HL-60/S4 treated with phorbol 12-myristate 13-acetate at 8.2 ng/mL for 4 days and 3 days (cell line): ENCODE measurements around the gene SELL.
"Not testable (repeated sequence)": the region's sequence is repeated elsewhere in the genome, so short reads cannot be mapped to it uniquely, and the experiment has no call there.

Experiments
- in situ Hi-C: fragments of 300-500 bp; cut with MboI; formaldehyde crosslinking; loops from 2 replicates; pipeline ENCODE4 v1.15.0; 2022; ENCODE audit warnings: low sequenced_read_pairs

The SELL gene

GRCh38 chr1:169670244-169670643, 41.2 kb downstream of the SELL start:
- in situ Hi-C loops = not testable (repeated sequence)

- in situ Hi-C loops = not testable (repeated sequence)
These were observed 43.5 kb downstream of the SELL start for GRCh38 chr1:169667699-169668596.

GRCh38 chr1:169667227-169667639, 44.2 kb downstream of the SELL start:
- in situ Hi-C loops = not testable (repeated sequence)

GRCh38 chr1:169662680-169663079, 48.7 kb downstream of the SELL start:
- in situ Hi-C loops = not testable (repeated sequence)

GRCh38 chr1:169661066-169661465, 50.4 kb downstream of the SELL start:
- in situ Hi-C loops = not testable (repeated sequence)

- in situ Hi-C loops = not testable (repeated sequence)
These were observed 52.6 kb downstream of the SELL start for GRCh38 chr1:169658777-169659176.

GRCh38 chr1:169653873-169654272, 57.5 kb downstream of the SELL start:
- in situ Hi-C loops = no loop called here

- in situ Hi-C loops = no loop called here
These were observed 60.4 kb downstream of the SELL start for GRCh38 chr1:169651035-169651434.

- in situ Hi-C loops = no loop called here
These were observed 60.9 kb downstream of the SELL start for GRCh38 chr1:169650551-169650950.

GRCh38 chr1:169648709-169649108, 62.7 kb downstream of the SELL start:
- in situ Hi-C loops = no loop called here

GRCh38 chr1:169648187-169648586, 63.2 kb downstream of the SELL start:
- in situ Hi-C loops = no loop called here

- in situ Hi-C loops = no loop called here
These were observed 63.9 kb downstream of the SELL start for GRCh38 chr1:169647512-169647911.

GRCh38 chr1:169644297-169644696, 67.1 kb downstream of the SELL start:
- in situ Hi-C loops = no loop called here
